Loucy (cell line): Measurements from ENCODE around the gene TRNP1.

Source experiments
- H2AFZ ChIP-seq: fragments of 200-600 bp; sonication (generic); 2 replicates; pipeline ENCODE4 v1.6.0; 2016; ENCODE audit warnings: antibody characterized with exemption, mild to moderate bottlenecking, low read length, moderate library complexity
- H3F3A ChIP-seq: fragments of 200-600 bp; 2 replicates; pipeline ENCODE4 v1.6.0; 2016; ENCODE audit warnings: antibody characterized with exemption, low read depth, mild to moderate bottlenecking
- H3K27me3 ChIP-seq: fragments of 200-600 bp; sonication (generic); 2 replicates; pipeline ENCODE4 v1.6.1; 2014; ENCODE audit warnings: low read length, mild to moderate bottlenecking; ENCODE audit not compliant: insufficient read depth, poor library complexity, severe bottlenecking
- H3K36me3 ChIP-seq: fragments of 200-600 bp; sonication (generic); 2 replicates; pipeline ENCODE4 v1.6.1; 2016; ENCODE audit warnings: low read length; ENCODE audit not compliant: insufficient read depth
- H3K4me1 ChIP-seq: fragments of 200-600 bp; sonication (generic); 2 replicates; pipeline ENCODE4 v1.5.1; 2014; ENCODE audit warnings: low read length, mild to moderate bottlenecking; ENCODE audit not compliant: insufficient read depth, poor library complexity, severe bottlenecking
- H3K4me2 ChIP-seq: fragments of 200-600 bp; sonication (generic); 2 replicates; pipeline ENCODE4 v1.6.0; 2014; ENCODE audit warnings: antibody characterized with exemption, low read length, low read depth, mild to moderate bottlenecking; ENCODE audit not compliant: poor library complexity, severe bottlenecking
- H3K4me3 ChIP-seq: fragments of 200-600 bp; sonication (generic); 2 replicates; pipeline ENCODE4 v1.5.1; 2014; ENCODE audit warnings: low read length, mild to moderate bottlenecking, mixed read lengths; ENCODE audit not compliant: poor library complexity, severe bottlenecking
- H3K79me2 ChIP-seq: fragments of 200-600 bp; sonication (generic); 2 replicates; pipeline ENCODE4 v1.6.1; 2014; ENCODE audit warnings: low read length; ENCODE audit not compliant: insufficient read depth
- H3K9ac ChIP-seq: fragments of 200-600 bp; sonication (generic); 2 replicates; pipeline ENCODE4 v1.6.0; 2014; ENCODE audit warnings: mild to moderate bottlenecking, low read depth, low read length, moderate library complexity; ENCODE audit not compliant: poor library complexity, severe bottlenecking
- H3K9me2 ChIP-seq: fragments of 200-600 bp; sonication (generic); replicated peaks from 2 replicates; pipeline ENCODE4 v1.6.1; 2016; ENCODE audit warnings: low read depth, low read length, mixed read lengths
- H3K9me3 ChIP-seq: fragments of 200-600 bp; sonication (generic); 2 replicates; pipeline ENCODE4 v1.6.1; 2014; ENCODE audit warnings: mild to moderate bottlenecking, antibody characterized with exemption, low read length, low read depth; ENCODE audit not compliant: insufficient read depth
- H4K20me1 ChIP-seq: fragments of 200-600 bp; sonication (generic); 2 replicates; pipeline ENCODE4 v1.6.0; 2014; ENCODE audit warnings: antibody characterized with exemption, low read length, mild to moderate bottlenecking; ENCODE audit not compliant: insufficient read depth, poor library complexity, severe bottlenecking
- EZH2phosphoT487 ChIP-seq: fragments of 200-600 bp; IDR thresholded peaks from 2 replicates; pipeline ENCODE4 v1.6.1; 2018; ENCODE audit warnings: antibody characterized with exemption, mild to moderate bottlenecking, moderate library complexity, borderline replicate concordance
- TF ChIP-seq, protein P1 (sequence below): fragments of 200-600 bp; sonication (generic); conservative IDR thresholded peaks from 2 replicates; pipeline ENCODE4 v1.5.1; 2014; ENCODE audit warnings: mild to moderate bottlenecking, antibody characterized with exemption, low read length

Gene TRNP1

DNA sequence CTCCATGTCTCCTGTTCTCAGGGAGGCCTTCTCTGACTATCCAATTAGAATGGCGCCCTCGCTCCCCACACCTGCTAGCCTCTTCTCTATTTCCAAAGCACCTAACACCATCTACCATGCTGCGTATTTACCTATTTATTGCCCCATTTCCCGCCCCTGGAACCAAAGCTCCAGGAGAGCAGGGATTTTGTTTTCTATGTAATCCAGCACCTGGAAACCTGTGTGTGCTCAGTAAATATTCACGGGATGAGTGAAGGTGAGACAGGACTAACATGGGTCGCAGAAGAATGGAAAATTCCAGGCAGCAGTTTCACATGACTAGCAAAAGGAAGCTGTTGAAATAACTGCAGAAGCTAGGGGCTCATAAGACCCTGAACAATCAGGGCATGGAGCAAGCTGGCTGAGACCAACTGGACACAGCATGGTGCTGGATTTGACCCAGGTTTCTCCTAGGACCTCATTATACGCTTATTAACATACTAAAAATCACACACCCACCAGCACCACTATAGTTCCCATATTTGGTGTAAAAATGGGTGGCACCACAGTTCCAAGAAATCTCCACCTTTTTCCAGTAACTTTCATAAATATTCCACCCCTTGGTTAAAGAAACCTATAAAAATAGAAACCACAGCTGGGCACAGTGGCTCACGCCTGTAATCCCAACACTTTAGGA, 34.2 kb downstream of the TRNP1 start:
- Histone ChIP-seq H3K4me2 (no peak overlapping the region), H3K27me3 (no peaks in the 10 kb centered on the region), H3K36me3 (no peaks in the 10 kb centered on the region), H3K9me2 (no peaks in the 10 kb centered on the region), H4K20me1 (no peaks in the 10 kb centered on the region), H3K4me1 (no peaks in the 10 kb centered on the region), H3K9me3 (no peaks in the 10 kb centered on the region), H3K9ac (no peak overlapping the region), H3F3A (no peaks in the 10 kb centered on the region), H3K79me2 (no peaks in the 10 kb centered on the region), H3K4me3 (no peak overlapping the region), H2AFZ (no peak overlapping the region)
- TF ChIP-seq, protein P1, sequence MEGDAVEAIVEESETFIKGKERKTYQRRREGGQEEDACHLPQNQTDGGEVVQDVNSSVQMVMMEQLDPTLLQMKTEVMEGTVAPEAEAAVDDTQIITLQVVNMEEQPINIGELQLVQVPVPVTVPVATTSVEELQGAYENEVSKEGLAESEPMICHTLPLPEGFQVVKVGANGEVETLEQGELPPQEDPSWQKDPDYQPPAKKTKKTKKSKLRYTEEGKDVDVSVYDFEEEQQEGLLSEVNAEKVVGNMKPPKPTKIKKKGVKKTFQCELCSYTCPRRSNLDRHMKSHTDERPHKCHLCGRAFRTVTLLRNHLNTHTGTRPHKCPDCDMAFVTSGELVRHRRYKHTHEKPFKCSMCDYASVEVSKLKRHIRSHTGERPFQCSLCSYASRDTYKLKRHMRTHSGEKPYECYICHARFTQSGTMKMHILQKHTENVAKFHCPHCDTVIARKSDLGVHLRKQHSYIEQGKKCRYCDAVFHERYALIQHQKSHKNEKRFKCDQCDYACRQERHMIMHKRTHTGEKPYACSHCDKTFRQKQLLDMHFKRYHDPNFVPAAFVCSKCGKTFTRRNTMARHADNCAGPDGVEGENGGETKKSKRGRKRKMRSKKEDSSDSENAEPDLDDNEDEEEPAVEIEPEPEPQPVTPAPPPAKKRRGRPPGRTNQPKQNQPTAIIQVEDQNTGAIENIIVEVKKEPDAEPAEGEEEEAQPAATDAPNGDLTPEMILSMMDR, result no peak
- TF ChIP-seq EZH2phosphoT487, result no peak

DNA sequence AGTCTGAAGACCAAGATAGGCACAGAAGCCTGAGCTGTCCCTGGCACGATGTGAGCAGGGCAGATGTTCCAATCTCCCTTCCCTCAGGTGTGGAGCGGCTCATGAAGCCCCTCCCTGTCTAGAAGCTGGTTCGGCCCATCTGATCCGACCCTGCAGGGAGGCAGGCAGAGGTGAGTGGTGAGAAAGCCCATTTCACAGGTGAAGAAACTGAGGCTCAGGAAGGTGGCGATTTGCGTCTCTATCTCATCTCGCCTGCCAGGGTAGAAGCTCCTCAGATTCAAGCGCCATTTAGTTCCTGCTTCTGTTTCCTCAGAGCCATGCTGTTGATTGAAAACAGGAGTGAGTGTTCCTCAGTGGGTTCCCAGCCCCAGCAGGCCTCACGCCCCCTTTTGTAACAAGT, 36.0 kb downstream of the TRNP1 start:
- H3K9ac ChIP-seq, result no peak overlapping the region
- no peaks in the 10 kb centered on the region for H4K20me1 ChIP-seq
- H3K9me3 ChIP-seq, result no peaks in the 10 kb centered on the region
- H3K79me2 ChIP-seq, result no peaks in the 10 kb centered on the region
- no peaks in the 10 kb centered on the region for H3K36me3 ChIP-seq
- no peak for TF ChIP-seq EZH2phosphoT487
- TF ChIP-seq, protein P1, result no peak
- no peaks in the 10 kb centered on the region for H3K4me1 ChIP-seq
- H3K27me3 ChIP-seq, result no peaks in the 10 kb centered on the region
- no peaks in the 10 kb centered on the region for H3F3A ChIP-seq
- H3K4me3 ChIP-seq, result no peak overlapping the region
- no peaks in the 10 kb centered on the region for H3K9me2 ChIP-seq
- H3K4me2 ChIP-seq, result no peak overlapping the region
- H2AFZ ChIP-seq, result no peak overlapping the region

DNA sequence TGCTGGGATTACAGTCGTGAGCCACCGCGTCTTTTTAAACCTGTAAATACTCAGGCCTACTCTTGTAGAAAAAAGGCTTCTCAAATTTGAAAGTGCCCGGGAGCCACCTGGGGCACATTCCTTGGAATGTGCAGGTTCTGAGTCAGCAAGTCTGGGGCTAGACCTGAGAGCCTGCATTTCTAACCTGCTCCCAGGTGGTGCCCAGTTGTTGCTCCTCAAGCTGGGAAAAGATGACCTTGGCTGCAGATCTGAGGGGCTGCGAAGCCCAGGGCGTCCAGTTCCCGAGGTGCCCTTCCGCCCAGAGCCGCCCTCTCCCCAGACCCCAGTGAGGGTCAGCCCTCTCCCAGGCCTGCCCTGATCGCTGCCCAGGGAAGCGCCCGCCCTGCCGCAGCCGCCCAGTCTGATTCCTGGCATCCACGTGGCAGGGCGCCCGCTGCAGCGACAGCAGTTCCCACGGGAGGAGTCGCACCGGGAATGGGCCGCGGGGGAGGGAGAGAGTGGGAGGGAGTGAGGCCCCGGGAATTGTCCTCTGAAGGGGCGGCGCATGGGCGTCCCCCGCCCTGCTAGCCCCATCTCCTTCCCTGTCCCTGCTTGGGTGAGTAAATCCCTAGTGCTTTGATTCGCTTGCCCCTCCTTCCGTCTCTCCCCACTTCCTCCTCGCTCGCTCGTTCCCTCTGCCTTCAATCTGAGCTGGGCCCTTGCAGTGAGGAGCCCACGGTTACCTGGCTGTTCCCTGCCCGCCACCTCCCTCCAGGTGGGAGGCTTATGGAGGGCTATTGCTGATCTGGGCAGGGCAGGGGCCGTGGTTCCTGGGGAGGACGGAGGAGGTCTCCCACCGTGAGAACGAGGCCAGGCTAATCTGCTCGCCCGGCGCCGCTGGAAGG, 38.0 kb downstream of the TRNP1 start:
- Histone ChIP-seq H3K36me3 (no peaks in the 10 kb centered on the region), H3K79me2 (no peaks in the 10 kb centered on the region), H3K4me3 (no peak overlapping the region), H3F3A (no peaks in the 10 kb centered on the region), H3K9me2 (no peaks in the 10 kb centered on the region), H4K20me1 (no peaks in the 10 kb centered on the region), H3K4me1 (no peaks in the 10 kb centered on the region), H2AFZ (no peak overlapping the region), H3K27me3 (no peaks in the 10 kb centered on the region), H3K4me2 (no peak overlapping the region), H3K9ac (no peak overlapping the region), H3K9me3 (no peaks in the 10 kb centered on the region)
- TF ChIP-seq, protein P1, result no peak
- no peak for TF ChIP-seq EZH2phosphoT487
